ENCODE measurements around the gene PTN. TPM values are rescaled to one million over a fixed set of nuclear protein-coding genes. Genes with fewer than 3 reads are reported as not detected.
"Not testable (repeated sequence)": the region's sequence is repeated elsewhere in the genome, so short reads cannot be mapped to it uniquely, and the experiment has no call there.

Gene PTN
- polyA plus RNA-seq, 2 donors, result 88.2 to 97.1 TPM

- 76 to 89% methylated on average over 5 of the region's 5 CpGs for WGBS, 2 donors
- no peak overlapping the region for H3K27ac ChIP-seq (ENCODE audit: low read depth in 2 of 2, low read length in 1 of 2)
- H3K9me3 ChIP-seq (ENCODE audit: control insufficient read depth in 2 of 2, insufficient read depth in 1 of 2, low read depth in 1 of 2, low read length in 1 of 2), result no peaks in the 10 kb centered on the region
- no peaks in the 10 kb centered on the region for H3K36me3 ChIP-seq (ENCODE audit: control insufficient read depth in 2 of 2, insufficient read depth in 2 of 2, low read length in 1 of 2)
- H3K4me1 ChIP-seq (ENCODE audit: control insufficient read depth in 2 of 2, insufficient read depth in 2 of 2, low read length in 1 of 2), result no peaks in the 10 kb centered on the region
- H3K27me3 ChIP-seq (ENCODE audit: control insufficient read depth in 1 of 2, insufficient read depth in 2 of 2, low read length in 2 of 2), result no peaks in the 10 kb centered on the region
- H3K4me3 ChIP-seq (ENCODE audit: low read depth in 1 of 2, low read length in 2 of 2), result no peak overlapping the region
Measured at GRCh38 chr7:137276189-137276588, 67.3 kb downstream of the PTN start.

- no peaks in the 10 kb centered on the region for H3K4me1 ChIP-seq (ENCODE audit: control insufficient read depth in 2 of 2, insufficient read depth in 2 of 2, low read length in 1 of 2)
- WGBS, 2 donors, result 89 to 92% methylated on average over 5 of the region's 5 CpGs
- H3K9me3 ChIP-seq (ENCODE audit: control insufficient read depth in 2 of 2, insufficient read depth in 1 of 2, low read depth in 1 of 2, low read length in 1 of 2), result no peaks in the 10 kb centered on the region
- H3K27me3 ChIP-seq (ENCODE audit: control insufficient read depth in 1 of 2, insufficient read depth in 2 of 2, low read length in 2 of 2), result no peaks in the 10 kb centered on the region
- no peaks in the 10 kb centered on the region for H3K36me3 ChIP-seq (ENCODE audit: control insufficient read depth in 2 of 2, insufficient read depth in 2 of 2, low read length in 1 of 2)
- no peak overlapping the region for H3K27ac ChIP-seq (ENCODE audit: low read depth in 2 of 2, low read length in 1 of 2)
- no peak overlapping the region for H3K4me3 ChIP-seq (ENCODE audit: low read depth in 1 of 2, low read length in 2 of 2)
Measured at GRCh38 chr7:137272249-137272648, 71.3 kb downstream of the PTN start.

- WGBS, 2 donors, result 90 to 96% methylated on average over 2 of the region's 2 CpGs
- Histone ChIP-seq H3K4me3 (ENCODE audit: low read depth in 1 of 2, low read length in 2 of 2) (no peak overlapping the region), H3K27ac (ENCODE audit: low read depth in 2 of 2, low read length in 1 of 2) (no peak overlapping the region), H3K4me1 (ENCODE audit: control insufficient read depth in 2 of 2, insufficient read depth in 2 of 2, low read length in 1 of 2) (no peaks in the 10 kb centered on the region), H3K9me3 (ENCODE audit: control insufficient read depth in 2 of 2, insufficient read depth in 1 of 2, low read depth in 1 of 2, low read length in 1 of 2) (no peaks in the 10 kb centered on the region), H3K36me3 (ENCODE audit: control insufficient read depth in 2 of 2, insufficient read depth in 2 of 2, low read length in 1 of 2) (no peaks in the 10 kb centered on the region), H3K27me3 (ENCODE audit: control insufficient read depth in 1 of 2, insufficient read depth in 2 of 2, low read length in 2 of 2) (no peaks in the 10 kb centered on the region)
Measured at GRCh38 chr7:137269240-137269639, 74.3 kb downstream of the PTN start.

- not testable (repeated sequence) for H3K27me3 ChIP-seq (ENCODE audit: control insufficient read depth in 1 of 2, insufficient read depth in 2 of 2, low read length in 2 of 2); H3K9me3 ChIP-seq (ENCODE audit: control insufficient read depth in 2 of 2, insufficient read depth in 1 of 2, low read depth in 1 of 2, low read length in 1 of 2); H3K27ac ChIP-seq (ENCODE audit: low read depth in 2 of 2, low read length in 1 of 2); H3K36me3 ChIP-seq (ENCODE audit: control insufficient read depth in 2 of 2, insufficient read depth in 2 of 2, low read length in 1 of 2); H3K4me3 ChIP-seq (ENCODE audit: low read depth in 1 of 2, low read length in 2 of 2); H3K4me1 ChIP-seq (ENCODE audit: control insufficient read depth in 2 of 2, insufficient read depth in 2 of 2, low read length in 1 of 2)
- WGBS, 2 donors, result 95 to 96% methylated on average over 34 of the region's 34 CpGs
Measured at GRCh38 chr7:137268001-137268865, 75.3 kb downstream of the PTN start.

DNA sequence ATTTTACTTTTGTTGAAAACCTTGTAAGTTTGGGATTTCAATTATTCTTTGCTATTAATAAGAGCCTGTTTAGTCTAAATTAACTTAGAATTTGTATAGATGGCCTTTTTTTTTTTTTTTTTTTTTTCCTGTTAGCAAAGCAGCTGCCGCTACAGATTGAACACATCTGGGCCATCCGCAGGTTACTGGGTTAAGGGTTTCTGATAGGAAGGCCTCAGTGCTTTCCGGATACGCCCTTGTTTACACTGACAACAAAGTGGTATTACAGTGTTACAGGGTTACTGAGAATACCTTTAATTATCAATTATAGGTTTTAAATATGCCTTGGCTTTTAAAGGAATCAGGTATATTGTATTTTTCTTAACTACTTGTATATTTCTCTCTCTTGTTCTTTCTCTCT lies 76.8 kb downstream of the PTN start:
- no peaks in the 10 kb centered on the region for H3K4me1 ChIP-seq (ENCODE audit: control insufficient read depth in 2 of 2, insufficient read depth in 2 of 2, low read length in 1 of 2)
- 69 to 71% methylated on average over 4 of the region's 4 CpGs for WGBS, 2 donors
- no peaks in the 10 kb centered on the region for H3K9me3 ChIP-seq (ENCODE audit: control insufficient read depth in 2 of 2, insufficient read depth in 1 of 2, low read depth in 1 of 2, low read length in 1 of 2)
- H3K4me3 ChIP-seq (ENCODE audit: low read depth in 1 of 2, low read length in 2 of 2), result no peak overlapping the region
- H3K27ac ChIP-seq (ENCODE audit: low read depth in 2 of 2, low read length in 1 of 2), result no peak overlapping the region
- H3K27me3 ChIP-seq (ENCODE audit: control insufficient read depth in 1 of 2, insufficient read depth in 2 of 2, low read length in 2 of 2), result no peaks in the 10 kb centered on the region
- H3K36me3 ChIP-seq (ENCODE audit: control insufficient read depth in 2 of 2, insufficient read depth in 2 of 2, low read length in 1 of 2), result no peaks in the 10 kb centered on the region

GRCh38 chr7:137265480-137265879 lies 78.1 kb downstream of the PTN start:
- not testable (repeated sequence) for H3K4me1 ChIP-seq (ENCODE audit: control insufficient read depth in 2 of 2, insufficient read depth in 2 of 2, low read length in 1 of 2)
- 87 to 92% methylated on average over 7 of the region's 7 CpGs for WGBS, 2 donors

GRCh38 chr7:137262599-137262998 lies 80.9 kb downstream of the PTN start:
- no peaks in the 10 kb centered on the region for H3K4me1 ChIP-seq (ENCODE audit: control insufficient read depth in 2 of 2, insufficient read depth in 2 of 2, low read length in 1 of 2)
- no peaks in the 10 kb centered on the region for H3K27me3 ChIP-seq (ENCODE audit: control insufficient read depth in 1 of 2, insufficient read depth in 2 of 2, low read length in 2 of 2)
- 92 to 93% methylated on average over 7 of the region's 7 CpGs for WGBS, 2 donors
- no peak overlapping the region for H3K4me3 ChIP-seq (ENCODE audit: low read depth in 1 of 2, low read length in 2 of 2)
- no peaks in the 10 kb centered on the region for H3K36me3 ChIP-seq (ENCODE audit: control insufficient read depth in 2 of 2, insufficient read depth in 2 of 2, low read length in 1 of 2)
- H3K9me3 ChIP-seq (ENCODE audit: control insufficient read depth in 2 of 2, insufficient read depth in 1 of 2, low read depth in 1 of 2, low read length in 1 of 2), result no peaks in the 10 kb centered on the region
- H3K27ac ChIP-seq (ENCODE audit: low read depth in 2 of 2, low read length in 1 of 2), result no peak overlapping the region

More at GRCh38 chr7:137265480-137265879, 78.1 kb downstream of the PTN start:
- H3K36me3 ChIP-seq (ENCODE audit: control insufficient read depth in 2 of 2, insufficient read depth in 2 of 2, low read length in 1 of 2); H3K27me3 ChIP-seq (ENCODE audit: control insufficient read depth in 1 of 2, insufficient read depth in 2 of 2, low read length in 2 of 2); H3K9me3 ChIP-seq (ENCODE audit: control insufficient read depth in 2 of 2, insufficient read depth in 1 of 2, low read depth in 1 of 2, low read length in 1 of 2); H3K4me3 ChIP-seq (ENCODE audit: low read depth in 1 of 2, low read length in 2 of 2); H3K27ac ChIP-seq (ENCODE audit: low read depth in 2 of 2, low read length in 1 of 2): not testable (repeated sequence)

- H3K4me3 ChIP-seq (ENCODE audit: low read depth in 1 of 2, low read length in 2 of 2), result no peak overlapping the region
- no peaks in the 10 kb centered on the region for H3K9me3 ChIP-seq (ENCODE audit: control insufficient read depth in 2 of 2, insufficient read depth in 1 of 2, low read depth in 1 of 2, low read length in 1 of 2)
- WGBS, 2 donors, result 81 to 92% methylated on average over 2 of the region's 2 CpGs
- no peak overlapping the region for H3K27ac ChIP-seq (ENCODE audit: low read depth in 2 of 2, low read length in 1 of 2)
- no peaks in the 10 kb centered on the region for H3K27me3 ChIP-seq (ENCODE audit: control insufficient read depth in 1 of 2, insufficient read depth in 2 of 2, low read length in 2 of 2)
- H3K4me1 ChIP-seq (ENCODE audit: control insufficient read depth in 2 of 2, insufficient read depth in 2 of 2, low read length in 1 of 2), result no peaks in the 10 kb centered on the region
- no peaks in the 10 kb centered on the region for H3K36me3 ChIP-seq (ENCODE audit: control insufficient read depth in 2 of 2, insufficient read depth in 2 of 2, low read length in 1 of 2)
Measured at GRCh38 chr7:137258552-137258951, 85.0 kb downstream of the PTN start.

DNA sequence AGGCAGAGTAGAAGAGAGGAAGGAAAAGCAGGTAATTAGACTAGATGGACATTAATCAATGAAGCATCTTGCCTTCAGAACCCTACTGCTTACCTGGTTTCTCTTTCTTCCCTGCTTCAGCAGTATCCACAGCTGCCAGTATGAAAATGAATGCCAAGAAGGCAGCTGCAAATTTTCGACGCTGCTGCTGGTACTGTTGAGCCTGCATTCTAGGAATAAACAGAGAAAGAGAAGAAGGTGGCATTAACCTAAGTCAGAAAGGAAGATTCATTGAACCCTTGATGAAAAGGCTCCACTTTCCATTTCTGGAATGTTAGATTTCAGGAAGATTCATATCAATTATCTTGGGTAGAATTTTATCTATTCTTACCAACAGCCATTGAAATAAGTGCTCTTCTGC lies 88.8 kb downstream of the PTN start:
- H3K4me1 ChIP-seq (ENCODE audit: control insufficient read depth in 2 of 2, insufficient read depth in 2 of 2, low read length in 1 of 2), result no peaks in the 10 kb centered on the region
- no peaks in the 10 kb centered on the region for H3K27me3 ChIP-seq (ENCODE audit: control insufficient read depth in 1 of 2, insufficient read depth in 2 of 2, low read length in 2 of 2)
- H3K4me3 ChIP-seq (ENCODE audit: low read depth in 1 of 2, low read length in 2 of 2), result no peak overlapping the region
- 62 to 85% methylated on average over 2 of the region's 2 CpGs for WGBS, 2 donors
- no peaks in the 10 kb centered on the region for H3K9me3 ChIP-seq (ENCODE audit: control insufficient read depth in 2 of 2, insufficient read depth in 1 of 2, low read depth in 1 of 2, low read length in 1 of 2)
- no peak overlapping the region for H3K27ac ChIP-seq (ENCODE audit: low read depth in 2 of 2, low read length in 1 of 2)
- H3K36me3 ChIP-seq (ENCODE audit: control insufficient read depth in 2 of 2, insufficient read depth in 2 of 2, low read length in 1 of 2), result no peaks in the 10 kb centered on the region

DNA sequence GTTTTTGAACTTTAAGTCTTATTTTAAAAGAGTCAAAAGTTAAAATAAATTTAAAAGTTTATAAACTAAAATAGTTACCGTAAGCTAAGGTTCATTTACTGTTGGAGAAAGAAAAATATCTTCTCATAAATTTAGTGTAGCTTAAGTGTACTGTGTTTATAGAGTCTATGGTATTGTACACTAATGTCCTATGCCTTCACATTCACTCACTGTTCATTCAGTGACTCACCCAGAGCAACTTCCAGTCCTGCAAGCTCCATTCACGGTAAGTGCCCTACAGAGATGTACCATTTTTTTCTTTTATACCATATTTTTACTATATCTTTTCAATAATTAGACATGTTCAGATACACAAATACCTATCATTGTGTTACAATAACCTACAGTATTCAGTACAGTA lies 97.6 kb downstream of the PTN start:
- no peaks in the 10 kb centered on the region for H3K27me3 ChIP-seq (ENCODE audit: control insufficient read depth in 1 of 2, insufficient read depth in 2 of 2, low read length in 2 of 2)

More for the DNA sequence above, 97.6 kb downstream of the PTN start:
- H3K9me3 ChIP-seq (ENCODE audit: control insufficient read depth in 2 of 2, insufficient read depth in 1 of 2, low read depth in 1 of 2, low read length in 1 of 2), result peaks cover 0 to 3% of the 10 kb centered on the region in 2 donors
- H3K4me3 ChIP-seq (ENCODE audit: low read depth in 1 of 2, low read length in 2 of 2), result no peak overlapping the region
- H3K36me3 ChIP-seq (ENCODE audit: control insufficient read depth in 2 of 2, insufficient read depth in 2 of 2, low read length in 1 of 2), result no peaks in the 10 kb centered on the region
- no peak overlapping the region for H3K27ac ChIP-seq (ENCODE audit: low read depth in 2 of 2, low read length in 1 of 2)
- H3K4me1 ChIP-seq (ENCODE audit: control insufficient read depth in 2 of 2, insufficient read depth in 2 of 2, low read length in 1 of 2), result no peaks in the 10 kb centered on the region
- 77 to 82% methylated on average over 2 of the region's 2 CpGs for WGBS, 2 donors
